Neural cell (in vitro differentiated cells): Measurements from ENCODE around the gene KIAA1614. TPM values are rescaled to one million over a fixed set of nuclear protein-coding genes. Genes with fewer than 3 reads are reported as not detected.

Source experiments
- H2AFZ ChIP-seq: fragments of 200-600, 300-800 bp; sonication (generic), shearing (Covaris generic); 2 replicates; pipeline ENCODE4 v1.6.0; 2014; ENCODE audit warnings: low read depth, mild to moderate bottlenecking, antibody characterized with exemption, low read length, moderate library complexity
- H3F3A ChIP-seq: fragments of 200-600 bp; shearing (Covaris generic); 2 replicates; pipeline ENCODE4 v1.6.1; 2016; ENCODE audit warnings: mild to moderate bottlenecking, moderate library complexity, mixed read lengths, antibody characterized with exemption, low read length; ENCODE audit not compliant: insufficient read depth, poor library complexity, severe bottlenecking
- H3K27ac ChIP-seq: fragments of 200-600, 300-800 bp; sonication (generic), shearing (Covaris generic); 2 replicates; pipeline ENCODE4 v1.5.1; 2014; ENCODE audit warnings: mild to moderate bottlenecking, low read length, moderate library complexity
- H3K27me3 ChIP-seq: fragments of 300-800, 200-600 bp; sonication (generic), shearing (Covaris generic); 2 replicates; pipeline ENCODE4 v1.6.0; 2014; ENCODE audit warnings: mild to moderate bottlenecking, low read depth, low read length, moderate library complexity; ENCODE audit not compliant: insufficient read depth
- H3K36me3 ChIP-seq: fragments of 300-800, 200-600 bp; sonication (generic), shearing (Covaris generic); 2 replicates; pipeline ENCODE4 v1.5.1; 2014; ENCODE audit warnings: mild to moderate bottlenecking, antibody characterized with exemption, low read length, moderate library complexity; ENCODE audit not compliant: insufficient read depth
- H3K4me2 ChIP-seq: fragments of 300-800, 200-600 bp; sonication (generic), shearing (Covaris generic); 2 replicates; pipeline ENCODE4 v1.6.0; 2014; ENCODE audit warnings: mild to moderate bottlenecking, low read length
- H3K4me3 ChIP-seq: fragments of 300-800, 200-600 bp; sonication (generic), shearing (Covaris generic); 2 replicates; pipeline ENCODE4 v1.5.1; 2014; ENCODE audit warnings: mild to moderate bottlenecking, low read length, moderate library complexity
- H3K79me2 ChIP-seq: fragments of 200-600 bp; shearing (Covaris generic); replicated peaks from 2 replicates; pipeline ENCODE4 v1.6.0; 2014; ENCODE audit warnings: mild to moderate bottlenecking, low read length, moderate library complexity; ENCODE audit not compliant: insufficient read depth
- H3K9ac ChIP-seq: fragments of 300-800, 200-600 bp; sonication (generic), shearing (Covaris generic); 2 replicates; pipeline ENCODE4 v1.6.1; 2016; ENCODE audit warnings: mild to moderate bottlenecking, low read length, mixed read lengths
- H3K9me2 ChIP-seq: fragments of 200-600 bp; shearing (Covaris generic); 2 replicates; pipeline ENCODE4 v1.6.1; 2016; ENCODE audit warnings: mild to moderate bottlenecking, low read length, mixed read lengths; ENCODE audit not compliant: insufficient read depth
- H3K9me3 ChIP-seq: fragments of 200-600, 300-800 bp; sonication (generic), shearing (Covaris generic); 2 replicates; pipeline ENCODE4 v1.6.1; 2016; ENCODE audit warnings: mild to moderate bottlenecking, mixed run types, low read length, moderate library complexity, mixed read lengths
- H4K20me1 ChIP-seq: fragments of 200-600 bp; shearing (Covaris generic); 2 replicates; pipeline ENCODE4 v1.6.1; 2016; ENCODE audit warnings: mild to moderate bottlenecking, mixed run types; ENCODE audit not compliant: insufficient read depth
- CTCF ChIP-seq: fragments of 450-650 bp; IDR thresholded peaks from 2 replicates; pipeline ENCODE4 v1.5.1; 2014; ENCODE audit warnings: antibody characterized with exemption, mild to moderate bottlenecking, moderate library complexity; ENCODE audit not compliant: poor library complexity, severe bottlenecking
- EP300 ChIP-seq: fragments of 450-650 bp; conservative IDR thresholded peaks from 2 replicates; pipeline ENCODE4 v1.6.1; 2014; ENCODE audit warnings: antibody characterized with exemption, mild to moderate bottlenecking, moderate library complexity; ENCODE audit not compliant: poor library complexity, severe bottlenecking
- EZH2 ChIP-seq: fragments of 200-600, 300-800 bp; shearing (Covaris generic), sonication (generic); IDR thresholded peaks from 2 replicates; pipeline ENCODE4 v1.6.1; 2014; ENCODE audit warnings: antibody characterized with exemption, low read length, borderline replicate concordance, mild to moderate bottlenecking; ENCODE audit not compliant: insufficient read depth, poor library complexity, severe bottlenecking
- MXI1 ChIP-seq: fragments of 450-650 bp; conservative IDR thresholded peaks from 2 replicates; pipeline ENCODE4 v1.6.1; 2014; ENCODE audit warnings: antibody characterized with exemption, mild to moderate bottlenecking; ENCODE audit not compliant: poor library complexity, severe bottlenecking
- POLR2AphosphoS5 ChIP-seq: IDR thresholded peaks from 2 replicates; pipeline ENCODE4 v1.6.1; 2012
- RAD21 ChIP-seq: fragments of 450-650 bp; conservative IDR thresholded peaks from 2 replicates; pipeline ENCODE4 v1.6.1; 2014; ENCODE audit warnings: antibody characterized with exemption, mild to moderate bottlenecking, moderate library complexity
- REST ChIP-seq: IDR thresholded peaks from 2 replicates; pipeline ENCODE4 v1.6.1; 2012; ENCODE audit warnings: borderline replicate concordance
- SMC3 ChIP-seq: fragments of 450-650 bp; conservative IDR thresholded peaks from 2 replicates; pipeline ENCODE4 v1.6.1; 2014; ENCODE audit warnings: antibody characterized with exemption, mild to moderate bottlenecking, moderate library complexity; ENCODE audit not compliant: poor library complexity
- TAF1 ChIP-seq: IDR thresholded peaks from 2 replicates; pipeline ENCODE4 v1.6.1; 2012; ENCODE audit warnings: low read depth
- polyA plus RNA-seq: library from polyadenylated mRNA; depleted of rRNA; stranded (reverse); fragments of >200 nt; gene quantifications from 2 replicates; pipeline ENCODE4 v1.2.3, GENCODE V29; 2014

The KIAA1614 gene
- polyA plus RNA-seq, 1 donor from 2014 or later, result 0.50 TPM

DNA sequence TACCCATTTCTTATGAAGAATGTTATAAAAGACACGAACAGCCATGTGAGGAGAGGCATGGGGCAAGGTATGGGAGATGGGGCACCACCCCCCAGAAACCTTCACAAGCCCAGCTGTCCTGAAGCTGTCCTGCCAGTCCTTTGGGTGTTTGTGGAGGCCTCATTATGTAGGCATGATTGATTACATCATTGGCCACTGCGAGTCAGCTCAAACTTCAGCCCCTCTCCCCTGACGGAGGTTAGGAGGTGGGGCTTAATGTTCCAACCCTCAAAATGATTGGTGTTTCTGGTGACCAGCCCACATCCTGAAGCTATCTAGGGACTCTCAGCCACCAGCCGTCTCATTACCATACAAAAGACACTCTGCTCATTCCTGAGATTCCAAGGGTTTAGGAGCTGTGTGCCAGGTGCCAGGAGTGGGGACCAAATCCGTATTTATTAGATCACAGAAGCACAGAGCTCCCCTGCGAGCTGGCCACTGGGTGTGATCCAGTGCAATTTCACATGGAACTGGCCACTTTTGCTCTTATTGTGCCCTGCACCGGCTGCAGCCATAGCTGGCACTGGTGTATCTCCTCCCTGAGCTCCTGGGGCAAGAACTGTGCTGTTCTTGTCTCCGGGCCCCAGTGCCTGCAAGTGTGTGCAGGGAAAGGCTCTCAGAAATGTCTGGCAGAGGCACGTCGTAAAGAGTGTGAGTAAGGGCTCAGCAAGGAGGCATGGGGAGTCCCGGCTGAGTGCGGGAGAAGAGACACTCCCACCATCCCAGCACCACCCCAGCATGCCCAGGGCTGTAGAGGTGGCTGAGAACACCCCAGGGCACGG is 10.5 kb downstream of the KIAA1614 start:
- no peak overlapping the region for H2AFZ ChIP-seq
- no peak overlapping the region for H3K4me3 ChIP-seq
- no peaks in the 10 kb centered on the region for H3K9me3 ChIP-seq
- H3F3A ChIP-seq, result peaks cover 4% of the 10 kb centered on the region
- no peaks in the 10 kb centered on the region for H3K36me3 ChIP-seq
- H3K4me2 ChIP-seq, result no peak overlapping the region
- no peak overlapping the region for H3K9ac ChIP-seq
- H3K27ac ChIP-seq, result no peak overlapping the region
- no peaks in the 10 kb centered on the region for H3K79me2 ChIP-seq
- no peaks in the 10 kb centered on the region for H3K27me3 ChIP-seq
- no peaks in the 10 kb centered on the region for H4K20me1 ChIP-seq
- TF ChIP-seq POLR2AphosphoS5, result no peak
- no peak for TF ChIP-seq CTCF
- TF ChIP-seq EP300, result no peak
- H3K9me2 ChIP-seq, result no peaks in the 10 kb centered on the region

GRCh38 chr1:180923887-180924286 is 11.2 kb downstream of the KIAA1614 start:
- H2AFZ ChIP-seq, result no peak overlapping the region
- no peaks in the 10 kb centered on the region for H3K9me3 ChIP-seq
- no peak overlapping the region for H3K4me2 ChIP-seq
- peaks cover 4% of the 10 kb centered on the region for H3F3A ChIP-seq
- H3K9me2 ChIP-seq, result no peaks in the 10 kb centered on the region
- H3K9ac ChIP-seq, result no peak overlapping the region
- H3K4me3 ChIP-seq, result no peak overlapping the region
- H3K27me3 ChIP-seq, result no peaks in the 10 kb centered on the region
- no peaks in the 10 kb centered on the region for H3K36me3 ChIP-seq
- H3K79me2 ChIP-seq, result no peaks in the 10 kb centered on the region
- no peak overlapping the region for H3K27ac ChIP-seq
- no peaks in the 10 kb centered on the region for H4K20me1 ChIP-seq
- TF ChIP-seq EZH2, result no peak
- no peak for TF ChIP-seq TAF1
- no peak for TF ChIP-seq MXI1
- TF ChIP-seq POLR2AphosphoS5, result no peak
- no peak for TF ChIP-seq REST
- TF ChIP-seq SMC3, result no peak
- no peak for TF ChIP-seq CTCF
- TF ChIP-seq EP300, result no peak
- TF ChIP-seq RAD21, result no peak
